HAP-1 (cell line): Measurements from ENCODE around the gene SIGLEC6.

Experiments used
- DNase-seq, 2 experiments: peaks; one replicate each; pipeline ENCODE4 v3.0.0-alpha.2; 2016 to 2020; ENCODE audit warnings: low spot score in 2 of 2
- H3K27me3 ChIP-seq: fragments of 250-450 bp; sonication (Bioruptor Pico); 2 replicates; pipeline ENCODE4 v1.5.1; 2020; ENCODE audit warnings: low read depth, mild to moderate bottlenecking, moderate library complexity
- H3K36me3 ChIP-seq: fragments of 250-450 bp; sonication (Bioruptor Pico); replicated peaks from 2 replicates; pipeline ENCODE4 v1.5.1; 2020; ENCODE audit warnings: mild to moderate bottlenecking
- H3K4me1 ChIP-seq: fragments of 250-450 bp; sonication (Bioruptor Pico); 2 replicates; pipeline ENCODE4 v1.5.1; 2020; ENCODE audit warnings: mild to moderate bottlenecking
- H3K4me3 ChIP-seq: fragments of 250-450 bp; sonication (Bioruptor Pico); 2 replicates; pipeline ENCODE4 v1.5.1; 2020; ENCODE audit warnings: mild to moderate bottlenecking, moderate library complexity
- H3K9me3 ChIP-seq: fragments of 250-450 bp; sonication (Bioruptor Pico); 2 replicates; pipeline ENCODE4 v1.5.1; 2020; ENCODE audit warnings: mild to moderate bottlenecking, moderate library complexity
- in situ Hi-C: fragments of 300-500 bp; cut with MboI; formaldehyde crosslinking; loops from 3 replicates; pipeline ENCODE4 v1.14.3; 2020; ENCODE audit warnings: low sequenced_read_pairs, inconsistent platforms, mixed read lengths

Gene SIGLEC6

GRCh38 chr19:51531349-51532315 lies at the start of gene SIGLEC6:
Gene SIGLEC6, minus strand, starts transcription at chr19:51531670. Its CDS starts 22 bp downstream, at chr19:51531648.
- Histone ChIP-seq H3K27me3 (peaks cover 15% of the 10 kb centered on the region), H3K4me3 (no peak within 1 kb of the TSS), H3K36me3 (no peaks in the 10 kb centered on the region), H3K4me1 (no peaks in the 10 kb centered on the region), H3K9me3 (no peaks in the 10 kb centered on the region)
- in situ Hi-C loops = no loop called here
- no peak for DNase-seq

GRCh38 chr19:51576850-51577249 lies 45.4 kb upstream of the SIGLEC6 start:
- no peaks in the 10 kb centered on the region for H3K9me3 ChIP-seq
- no peak for DNase-seq
- peaks cover 5% of the 10 kb centered on the region; the same call in 1 of the 2 replicates for H3K4me1 ChIP-seq
- H3K27me3 ChIP-seq = no peaks in the 10 kb centered on the region
- peaks cover 9% of the 10 kb centered on the region for H3K36me3 ChIP-seq
- in situ Hi-C loops = no loop called here
- H3K4me3 ChIP-seq = no peak overlapping the region

GRCh38 chr19:51573331-51573730 lies 41.9 kb upstream of the SIGLEC6 start:
- no peak overlapping the region for H3K4me3 ChIP-seq
- H3K36me3 ChIP-seq = peaks cover 8% of the 10 kb centered on the region
- no peaks in the 10 kb centered on the region; the same call in 1 of the 2 replicates for H3K27me3 ChIP-seq
- DNase-seq = no peak
- peaks cover 9% of the 10 kb centered on the region for H3K4me1 ChIP-seq
- no peaks in the 10 kb centered on the region for H3K9me3 ChIP-seq
- in situ Hi-C loops = no loop called here

- in situ Hi-C loops = no loop called here
- Histone ChIP-seq H3K27me3 (no peaks in the 10 kb centered on the region; the same call in 1 of the 2 replicates), H3K36me3 (peaks cover 8% of the 10 kb centered on the region), H3K4me3 (no peak overlapping the region), H3K4me1 (peaks cover 9% of the 10 kb centered on the region), H3K9me3 (no peaks in the 10 kb centered on the region)
- DNase-seq = no peak
These were observed 41.4 kb upstream of the SIGLEC6 start for GRCh38 chr19:51572908-51573307.

- H3K27me3 ChIP-seq = peaks cover 3% of the 10 kb centered on the region; the same call in 1 of the 2 replicates
- in situ Hi-C loops = no loop called here
- no peak for DNase-seq
- peaks cover 8% of the 10 kb centered on the region for H3K36me3 ChIP-seq
- H3K9me3 ChIP-seq = no peaks in the 10 kb centered on the region
- H3K4me3 ChIP-seq = peak overlapping the region; percentile 59
- peaks cover 9% of the 10 kb centered on the region for H3K4me1 ChIP-seq
These were observed 40.9 kb upstream of the SIGLEC6 start for GRCh38 chr19:51572410-51572809.

- Histone ChIP-seq H3K4me1 (peaks cover 9% of the 10 kb centered on the region), H3K27me3 (peaks cover 4% of the 10 kb centered on the region; the same call in 1 of the 2 replicates), H3K36me3 (peaks cover 8% of the 10 kb centered on the region), H3K9me3 (no peaks in the 10 kb centered on the region), H3K4me3 (peak overlapping the region; percentile 59)
- in situ Hi-C loops = no loop called here
- DNase-seq = no peak
These were observed 40.1 kb upstream of the SIGLEC6 start for GRCh38 chr19:51571599-51571998.

- peaks cover 9% of the 10 kb centered on the region for H3K4me1 ChIP-seq
- in situ Hi-C loops = no loop called here
- DNase-seq = peak; percentile 94
- peaks cover 4% of the 10 kb centered on the region; the same call in 1 of the 2 replicates for H3K27me3 ChIP-seq
- no peaks in the 10 kb centered on the region for H3K9me3 ChIP-seq
- peaks cover 8% of the 10 kb centered on the region for H3K36me3 ChIP-seq
- peak within 1 kb of the TSS; percentile 59 for H3K4me3 ChIP-seq
These were observed 39.6 kb upstream of the SIGLEC6 start, which contains the start of gene ZNF175 for GRCh38 chr19:51570962-51571575. Gene ZNF175, plus strand, starts transcription at chr19:51571283. Its CDS starts 2,047 bp downstream, at chr19:51573330.

- Histone ChIP-seq H3K4me1 (peaks cover 9% of the 10 kb centered on the region), H3K36me3 (no peaks in the 10 kb centered on the region), H3K4me3 (no peak overlapping the region), H3K27me3 (peaks cover 4% of the 10 kb centered on the region; the same call in 1 of the 2 replicates), H3K9me3 (no peaks in the 10 kb centered on the region)
- in situ Hi-C loops = no loop called here
- DNase-seq = no peak
These were observed 37.0 kb upstream of the SIGLEC6 start for GRCh38 chr19:51568456-51568855.

- no peak overlapping the region for H3K4me3 ChIP-seq
- H3K9me3 ChIP-seq = no peaks in the 10 kb centered on the region
- no peaks in the 10 kb centered on the region for H3K36me3 ChIP-seq
- in situ Hi-C loops = no loop called here
- peaks cover 4% of the 10 kb centered on the region; the same call in 1 of the 2 replicates for H3K27me3 ChIP-seq
- no peak for DNase-seq
- H3K4me1 ChIP-seq = peaks cover 9% of the 10 kb centered on the region
These were observed 36.1 kb upstream of the SIGLEC6 start for GRCh38 chr19:51567583-51567982.

- Histone ChIP-seq H3K36me3 (no peaks in the 10 kb centered on the region), H3K4me3 (no peak overlapping the region), H3K27me3 (peaks cover 4% of the 10 kb centered on the region; the same call in 1 of the 2 replicates), H3K9me3 (no peaks in the 10 kb centered on the region), H3K4me1 (peaks cover 2% of the 10 kb centered on the region; the same call in 1 of the 2 replicates)
- DNase-seq = no peak
- in situ Hi-C loops = no loop called here
These were observed 35.1 kb upstream of the SIGLEC6 start for GRCh38 chr19:51566489-51567100.

- Histone ChIP-seq H3K4me1 (no peaks in the 10 kb centered on the region), H3K36me3 (no peaks in the 10 kb centered on the region), H3K9me3 (no peaks in the 10 kb centered on the region), H3K27me3 (peaks cover 4% of the 10 kb centered on the region; the same call in 1 of the 2 replicates), H3K4me3 (no peak overlapping the region)
- in situ Hi-C loops = no loop called here
- no peak for DNase-seq
These were observed 34.1 kb upstream of the SIGLEC6 start for GRCh38 chr19:51565583-51565982.

GRCh38 chr19:51564791-51565190 lies 33.3 kb upstream of the SIGLEC6 start:
- no peaks in the 10 kb centered on the region for H3K36me3 ChIP-seq
- H3K4me3 ChIP-seq = no peak overlapping the region
- no peaks in the 10 kb centered on the region for H3K4me1 ChIP-seq
- DNase-seq = no peak
- in situ Hi-C loops = no loop called here
- H3K27me3 ChIP-seq = peaks cover 4% of the 10 kb centered on the region; the same call in 1 of the 2 replicates
- no peaks in the 10 kb centered on the region for H3K9me3 ChIP-seq

GRCh38 chr19:51560339-51560738 lies 28.9 kb upstream of the SIGLEC6 start:
- in situ Hi-C loops = no loop called here
- H3K36me3 ChIP-seq = no peaks in the 10 kb centered on the region
- no peaks in the 10 kb centered on the region for H3K9me3 ChIP-seq
- no peaks in the 10 kb centered on the region for H3K4me1 ChIP-seq
- DNase-seq = no peak
- H3K27me3 ChIP-seq = no peaks in the 10 kb centered on the region
- no peak overlapping the region for H3K4me3 ChIP-seq
